ENCODE measurements around the gene TRIL.

Gene TRIL

GRCh38 chr7:28940741-28941384 is 17.3 kb downstream of the TRIL start:
- no peak for DNase-seq (ENCODE audit: low spot score)

GRCh38 chr7:28939844-28940544 is 18.1 kb downstream of the TRIL start:
- no peak for DNase-seq (ENCODE audit: low spot score)

GRCh38 chr7:28939367-28939766 is 18.8 kb downstream of the TRIL start:
- no peak for DNase-seq (ENCODE audit: low spot score)

GRCh38 chr7:28937619-28938018 is 20.5 kb downstream of the TRIL start:
- no peak for DNase-seq (ENCODE audit: low spot score)

- no peak for DNase-seq (ENCODE audit: low spot score)
These were observed 21.0 kb downstream of the TRIL start for GRCh38 chr7:28937103-28937502.

- no peak for DNase-seq (ENCODE audit: low spot score)
These were observed 24.2 kb downstream of the TRIL start for GRCh38 chr7:28933846-28934320.

GRCh38 chr7:28931565-28931964 is 26.6 kb downstream of the TRIL start:
- DNase-seq (ENCODE audit: low spot score): no peak

GRCh38 chr7:28926871-28927597 is 31.1 kb downstream of the TRIL start:
- peak; percentile 94 for DNase-seq (ENCODE audit: low spot score)

GRCh38 chr7:28922624-28923331 is 35.4 kb downstream of the TRIL start:
- DNase-seq (ENCODE audit: low spot score): peak; percentile 72

- DNase-seq (ENCODE audit: low spot score): peak; percentile 80
These were observed 36.3 kb downstream of the TRIL start for GRCh38 chr7:28921822-28922221.

- DNase-seq (ENCODE audit: low spot score): no peak
These were observed 37.7 kb downstream of the TRIL start for GRCh38 chr7:28920424-28920823.

GRCh38 chr7:28919510-28919909 is 38.6 kb downstream of the TRIL start:
- no peak for DNase-seq (ENCODE audit: low spot score)

- DNase-seq (ENCODE audit: low spot score): no peak
These were observed 49.4 kb downstream of the TRIL start for GRCh38 chr7:28908775-28909174.

- no peak for DNase-seq (ENCODE audit: low spot score)
These were observed 52.7 kb downstream of the TRIL start for GRCh38 chr7:28905464-28905863.

- no peak for DNase-seq (ENCODE audit: low spot score)
These were observed 53.5 kb downstream of the TRIL start for GRCh38 chr7:28904578-28905048.

- no peak for DNase-seq (ENCODE audit: low spot score)
These were observed 54.2 kb downstream of the TRIL start for GRCh38 chr7:28903730-28904577.

Data from SW480 (cell line).